T-helper 1 cell (primary cell): Measurements from ENCODE around the gene PTPRQ.
"Not testable (repeated sequence)": the region's sequence is repeated elsewhere in the genome, so short reads cannot be mapped to it uniquely, and the experiment has no call there.

Source experiments
- DNase-seq, 5 donors: peaks; one replicate each; pipeline ENCODE4 v3.0.0-alpha.2; 2012 to 2020

Gene PTPRQ

DNA sequence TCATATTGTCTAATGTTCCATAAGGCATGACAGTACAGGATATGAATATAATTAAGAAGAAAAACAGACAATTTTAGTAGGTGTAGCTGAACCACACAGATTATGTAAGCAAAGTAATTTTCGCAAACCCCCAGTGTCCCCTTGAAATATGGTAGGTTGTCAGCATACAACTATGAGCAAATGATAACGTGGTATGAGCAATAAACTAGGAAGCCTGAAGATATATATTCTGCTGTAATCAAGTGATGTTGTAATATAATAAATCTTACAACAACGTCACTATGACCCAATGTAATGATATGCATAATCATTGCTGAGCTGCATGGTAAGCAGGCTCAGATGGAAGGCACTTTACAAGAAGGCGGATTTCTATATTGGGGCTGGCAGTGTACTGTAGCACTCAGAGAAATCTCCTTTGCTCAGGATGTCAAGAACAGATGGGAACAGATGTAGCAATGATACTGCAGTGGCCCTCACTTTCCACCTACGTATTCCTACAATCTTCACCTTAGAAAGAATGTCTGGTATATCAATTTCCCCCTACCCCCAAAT lies 215.6 kb downstream of the PTPRQ start:
- no peak for DNase-seq

DNA sequence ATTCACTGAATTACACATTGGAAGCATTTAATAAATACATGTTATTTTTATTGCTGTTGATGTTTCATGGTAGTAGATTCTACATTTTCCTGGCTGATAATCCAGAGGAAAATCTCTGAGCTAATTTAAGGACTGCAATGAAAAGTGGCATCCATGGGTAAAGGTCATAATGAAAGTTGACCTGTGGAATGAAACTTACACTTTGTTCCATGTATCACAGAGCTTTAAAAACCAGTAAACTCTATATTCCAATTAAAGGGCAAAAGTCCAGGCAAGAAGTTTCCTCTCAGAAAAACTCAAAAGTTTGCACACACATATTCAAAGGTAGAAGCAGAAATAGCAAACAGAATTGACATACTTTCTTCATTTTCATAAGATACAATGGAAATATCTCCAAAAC lies 218.6 kb downstream of the PTPRQ start:
- DNase-seq = no peak

DNA sequence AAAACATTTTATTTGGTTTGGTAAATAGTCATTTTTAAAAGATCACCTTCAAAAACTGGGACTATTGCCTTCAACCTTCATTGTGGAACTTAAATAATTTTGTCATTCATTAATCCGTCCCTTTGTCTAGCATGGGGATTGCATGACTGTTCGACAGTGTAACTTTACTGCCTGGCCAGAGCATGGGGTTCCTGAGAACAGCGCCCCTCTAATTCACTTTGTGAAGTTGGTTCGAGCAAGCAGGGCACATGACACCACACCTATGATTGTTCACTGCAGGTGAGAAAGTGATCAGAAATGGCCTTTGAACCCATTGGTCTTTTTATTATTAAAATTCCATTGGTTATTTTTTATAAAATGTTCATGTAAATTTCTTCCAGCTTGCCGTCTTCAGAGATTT lies 226.2 kb downstream of the PTPRQ start:
- no peak for DNase-seq

DNA sequence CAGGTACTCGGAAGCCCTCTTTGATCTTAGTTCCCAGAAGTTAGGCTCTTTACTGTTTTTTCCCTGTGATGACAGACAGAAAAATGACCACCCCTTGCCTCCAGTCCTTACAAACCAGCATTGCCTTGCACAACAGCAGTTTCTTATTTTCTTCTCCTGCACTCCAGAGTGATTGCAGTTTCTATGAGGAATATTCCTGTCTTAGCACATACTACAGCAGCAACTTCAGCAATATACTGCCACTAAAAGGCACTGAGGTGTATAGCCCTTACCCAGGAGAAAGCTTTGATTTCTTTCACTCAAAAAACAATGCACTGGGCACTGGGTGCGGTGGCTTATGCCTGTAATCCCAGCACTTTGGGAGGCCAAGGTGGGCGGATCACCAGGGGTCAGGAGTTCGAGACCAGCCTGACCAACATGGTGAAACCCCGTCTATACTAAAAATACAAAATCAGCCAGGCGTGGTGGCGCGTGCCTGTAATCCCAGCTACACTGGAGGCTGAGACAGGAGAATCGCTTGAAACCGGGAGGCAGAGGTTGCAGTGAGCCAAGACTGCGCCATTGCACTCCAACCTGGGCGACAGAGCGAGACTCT lies 232.1 kb downstream of the PTPRQ start:
- not testable (repeated sequence) for DNase-seq

DNA sequence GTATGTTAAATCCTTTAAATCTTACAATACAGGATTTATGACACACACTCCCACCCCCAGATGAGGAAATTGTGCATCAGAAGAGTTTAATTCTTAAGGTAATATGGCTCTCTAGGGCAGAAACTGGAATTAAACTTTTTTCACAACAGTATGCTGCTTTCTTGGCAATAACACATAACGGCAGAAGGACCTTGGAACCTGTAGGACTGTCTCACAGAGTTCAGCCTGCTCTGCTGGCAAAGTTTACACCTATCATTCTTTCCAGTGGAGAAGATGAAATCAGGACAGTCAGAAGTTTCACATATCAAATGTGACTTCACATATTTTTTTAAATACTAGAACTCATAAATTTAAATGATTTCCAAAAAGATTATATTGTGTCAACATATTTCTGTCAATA lies 232.8 kb downstream of the PTPRQ start:
- no peak for DNase-seq

DNA sequence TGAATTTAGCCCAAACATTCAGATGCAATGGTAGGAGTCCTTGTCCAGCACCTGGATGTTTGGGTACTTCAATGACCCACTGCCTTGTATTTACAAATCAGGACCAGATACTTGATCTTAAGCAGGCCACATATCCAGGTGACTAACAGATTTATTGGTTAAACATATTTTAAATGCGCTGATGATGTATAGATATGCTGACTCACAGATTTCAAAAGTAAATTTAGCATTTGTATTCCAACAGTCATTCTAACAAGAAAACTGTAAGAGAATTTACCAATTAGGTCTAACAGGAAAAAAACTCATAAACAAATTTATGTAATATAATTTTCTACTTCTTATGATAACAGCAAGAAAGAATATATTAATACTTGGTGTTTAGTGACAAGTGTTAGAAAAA lies 234.0 kb downstream of the PTPRQ start:
- DNase-seq = no peak

DNA sequence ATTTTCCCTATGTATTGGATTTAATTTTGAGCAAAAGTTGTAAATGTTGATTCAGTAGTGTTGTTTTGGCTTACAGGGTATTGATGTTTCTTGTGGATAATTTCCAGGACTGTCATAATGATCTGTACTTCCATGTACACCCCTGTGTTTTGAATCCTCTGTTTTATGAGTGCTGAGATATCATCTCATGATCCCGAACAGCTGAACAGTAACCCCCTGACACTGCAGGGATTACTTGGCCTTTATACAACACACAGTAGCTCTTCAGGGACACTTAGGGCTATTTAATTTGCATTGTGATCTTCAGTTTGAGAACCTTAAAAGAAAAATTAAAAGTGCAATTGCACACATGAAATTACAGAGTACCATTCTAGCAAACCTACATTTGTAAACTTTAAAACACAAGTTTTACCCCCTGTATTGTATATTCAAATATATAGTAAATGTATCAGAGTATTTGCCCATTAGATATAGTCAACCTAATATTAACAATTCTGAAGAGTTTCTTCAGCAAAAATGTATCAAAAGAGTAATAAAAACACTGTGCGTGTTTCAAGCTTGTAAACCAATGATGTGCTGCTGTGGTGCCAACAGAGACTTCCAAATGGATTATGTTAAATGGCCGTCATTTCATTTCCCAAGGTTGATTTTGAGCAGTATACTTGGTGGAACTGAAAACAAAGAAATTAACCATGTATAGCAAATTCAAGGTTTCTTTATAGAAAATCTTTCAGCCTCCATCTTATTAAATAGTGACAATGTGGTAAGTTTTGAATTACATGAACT lies 235.5 kb downstream of the PTPRQ start:
- DNase-seq = no peak

DNA sequence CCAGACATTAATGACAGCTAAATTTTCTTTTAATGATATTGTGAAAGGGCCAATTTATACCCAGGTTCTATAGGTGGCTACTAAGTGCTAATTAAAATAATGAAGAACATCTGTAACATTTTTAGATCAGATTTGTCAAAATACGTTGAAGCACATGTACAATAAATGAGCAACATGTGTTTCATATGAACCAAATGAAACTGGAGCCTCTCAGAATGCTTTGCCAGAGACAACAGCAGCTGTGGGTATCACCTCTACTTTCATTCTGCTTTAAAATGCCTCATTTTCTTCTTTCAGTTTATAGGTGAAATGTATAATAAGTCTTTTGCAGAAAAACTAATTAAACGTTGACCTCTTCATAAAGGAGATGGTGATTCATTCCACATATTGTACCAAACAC lies 237.3 kb downstream of the PTPRQ start:
- DNase-seq = no peak

DNA sequence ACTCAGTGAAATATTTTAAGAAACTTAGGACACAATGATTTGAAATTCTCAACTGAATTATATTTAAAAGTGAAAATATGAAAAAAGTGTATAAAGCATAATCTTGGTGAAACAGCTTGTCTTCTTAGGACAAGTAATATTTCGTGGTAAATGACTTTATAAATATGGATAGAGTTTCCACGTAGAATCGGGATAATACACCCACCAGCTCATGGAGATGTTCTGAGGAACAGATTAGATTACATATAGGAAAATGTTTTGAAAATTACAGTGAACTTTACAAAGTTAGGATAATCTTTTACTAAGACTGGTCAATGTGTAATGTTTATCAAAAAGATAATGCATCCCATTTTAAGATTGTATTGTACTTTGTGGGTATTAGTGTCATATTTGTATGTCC lies 237.8 kb downstream of the PTPRQ start:
- no peak for DNase-seq

DNA sequence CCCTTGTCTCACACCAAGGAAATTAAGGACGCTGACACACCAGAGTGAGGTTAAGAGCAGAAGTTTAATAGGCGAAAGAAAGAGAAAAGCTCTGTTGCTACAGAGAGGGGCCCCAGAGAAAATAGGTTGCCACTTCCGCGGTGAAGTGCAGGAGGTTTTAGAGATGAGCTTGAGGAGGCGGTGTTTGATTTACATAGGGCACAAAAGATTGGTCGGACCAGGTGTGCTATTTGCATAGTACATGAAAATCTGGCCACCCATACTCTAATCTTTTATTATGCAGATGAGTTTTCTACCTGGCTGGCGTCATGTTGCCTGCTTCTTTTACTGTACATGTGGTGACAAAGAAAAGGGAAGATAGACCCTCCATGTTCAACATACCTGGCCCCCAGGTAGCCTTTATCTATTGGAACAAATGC lies 240.1 kb downstream of the PTPRQ start:
- DNase-seq = no peak

DNA sequence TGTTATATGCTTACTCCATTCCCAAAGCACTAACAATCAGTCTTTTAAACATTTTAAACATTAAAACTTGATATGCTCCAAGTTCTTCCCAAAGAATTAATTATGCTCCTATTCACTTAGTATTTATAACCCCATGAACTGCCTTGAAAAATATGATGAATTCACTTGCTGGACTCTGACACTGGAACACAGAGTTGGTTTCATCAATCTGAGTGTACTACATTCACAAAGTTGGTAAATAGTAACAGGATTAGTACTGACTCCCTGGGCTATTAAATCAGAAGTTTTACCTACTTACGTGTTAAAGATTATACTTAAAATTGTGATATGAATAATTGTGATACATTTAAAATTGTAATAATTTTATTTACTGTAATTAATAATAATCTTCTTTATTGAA lies 246.1 kb downstream of the PTPRQ start:
- no peak for DNase-seq

DNA sequence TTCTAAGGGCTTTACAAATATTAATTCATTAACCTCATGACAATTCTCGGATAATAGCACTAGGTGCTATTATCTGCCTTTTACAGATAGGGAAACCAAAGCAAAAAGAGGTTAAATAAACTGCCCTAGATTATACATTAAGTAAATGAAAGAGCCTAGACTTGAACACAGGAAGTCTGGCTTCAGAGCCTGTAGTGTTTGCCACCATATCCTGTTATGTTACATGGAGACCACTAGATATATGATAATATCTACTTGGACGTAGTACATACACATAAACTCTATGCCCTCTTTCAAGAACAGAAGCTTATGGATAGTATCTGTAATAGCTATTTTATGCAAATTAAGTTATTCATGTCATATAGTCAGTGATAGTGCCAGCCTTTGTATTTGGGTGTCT lies 246.5 kb downstream of the PTPRQ start:
- no peak for DNase-seq

DNA sequence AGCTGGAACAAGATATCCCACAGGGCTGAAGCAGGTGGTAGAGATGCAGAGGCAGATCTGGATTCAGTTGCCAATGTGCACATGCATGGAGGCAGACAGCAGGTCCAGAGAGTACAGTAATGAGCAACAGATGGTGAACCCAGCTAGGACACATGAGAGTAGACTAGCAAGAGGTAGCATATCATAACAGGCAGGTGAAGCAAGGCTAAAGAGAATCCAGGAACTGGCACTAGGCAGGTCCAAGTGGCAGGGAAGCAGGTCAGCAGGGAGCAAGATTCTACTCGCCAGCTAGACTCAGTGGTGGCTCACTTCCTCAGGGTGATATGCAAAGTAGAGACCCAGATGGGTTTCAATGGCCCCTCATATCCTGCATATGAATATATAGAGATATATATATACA lies 248.1 kb downstream of the PTPRQ start:
- DNase-seq = no peak

DNA sequence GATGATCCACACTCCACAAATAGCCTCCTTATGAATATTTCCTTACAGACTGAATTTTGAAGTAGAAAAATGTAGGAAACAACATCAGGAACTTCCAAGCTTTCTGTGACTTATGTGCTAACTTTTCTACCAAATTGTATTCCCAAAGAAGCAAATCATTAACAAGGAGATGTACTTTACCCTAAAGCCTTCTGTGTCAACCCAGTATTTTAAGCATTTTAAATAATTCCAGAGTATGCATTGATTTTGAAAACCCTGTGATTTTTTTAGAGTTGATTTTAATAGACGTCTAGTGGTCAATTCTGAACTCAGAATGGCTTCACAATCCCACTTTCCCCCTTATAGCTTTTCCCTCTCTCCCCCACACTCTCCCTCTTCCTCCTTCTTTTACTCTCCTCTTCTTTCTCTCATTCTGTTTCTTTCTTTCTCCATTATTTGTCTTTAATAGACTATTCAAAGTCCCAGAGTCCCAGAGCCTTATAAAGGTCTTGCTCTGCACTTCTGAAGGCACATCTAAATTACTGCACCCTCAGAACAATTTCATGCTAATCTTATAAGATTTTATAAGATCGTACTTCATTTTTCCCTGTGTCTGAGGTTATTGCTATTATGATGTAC lies 253.3 kb downstream of the PTPRQ start:
- no peak for DNase-seq

DNA sequence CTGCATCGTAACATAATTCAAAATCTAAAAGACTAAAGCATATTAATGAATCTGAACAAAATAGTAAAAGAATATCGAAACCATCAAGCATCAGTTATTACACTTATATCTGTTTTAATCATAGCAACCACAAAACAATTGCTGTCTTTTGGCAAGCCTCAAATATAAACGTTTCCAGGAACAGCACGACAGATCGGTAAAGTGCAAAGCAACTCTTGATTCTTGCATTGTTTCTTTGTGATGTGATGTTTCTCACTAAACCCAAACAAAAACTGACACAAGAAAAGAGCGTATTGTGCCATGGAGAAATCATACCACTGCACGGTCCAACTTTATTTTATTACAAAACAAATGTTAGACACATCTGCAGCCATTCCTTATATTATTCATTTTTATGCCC lies 254.2 kb downstream of the PTPRQ start:
- DNase-seq = no peak

DNA sequence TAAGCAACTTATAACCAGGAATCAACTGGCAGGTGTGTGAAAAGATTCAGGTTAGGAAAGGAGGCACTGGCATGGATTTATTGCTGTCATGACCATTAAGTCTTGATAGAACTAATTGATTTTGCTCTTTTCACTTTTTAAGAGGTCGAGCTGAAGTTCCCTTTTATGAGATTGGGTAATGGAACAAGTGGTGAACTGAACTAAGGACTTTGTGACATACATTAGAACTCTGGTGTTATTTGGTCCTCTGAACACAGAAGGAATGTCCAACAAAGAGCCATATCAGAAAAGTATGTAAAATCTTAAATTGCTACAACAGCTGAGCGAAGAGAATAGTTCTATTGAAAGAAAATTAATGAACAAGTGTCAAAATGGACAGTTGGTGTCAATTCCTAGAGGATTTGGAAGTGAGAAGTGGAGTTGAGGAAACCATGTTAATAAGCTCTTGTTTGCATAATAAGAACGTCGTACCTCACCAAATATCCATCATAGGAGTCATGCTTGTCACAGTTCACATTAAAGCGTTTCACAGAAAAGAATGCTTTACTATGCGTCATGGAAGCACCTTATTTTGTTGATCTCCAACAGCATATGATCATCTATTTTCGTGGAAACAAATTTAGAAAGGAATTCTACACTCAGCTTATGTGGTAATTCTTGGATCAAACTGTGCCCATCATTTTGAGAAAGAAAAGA lies 255.0 kb downstream of the PTPRQ start:
- no peak for DNase-seq

DNA sequence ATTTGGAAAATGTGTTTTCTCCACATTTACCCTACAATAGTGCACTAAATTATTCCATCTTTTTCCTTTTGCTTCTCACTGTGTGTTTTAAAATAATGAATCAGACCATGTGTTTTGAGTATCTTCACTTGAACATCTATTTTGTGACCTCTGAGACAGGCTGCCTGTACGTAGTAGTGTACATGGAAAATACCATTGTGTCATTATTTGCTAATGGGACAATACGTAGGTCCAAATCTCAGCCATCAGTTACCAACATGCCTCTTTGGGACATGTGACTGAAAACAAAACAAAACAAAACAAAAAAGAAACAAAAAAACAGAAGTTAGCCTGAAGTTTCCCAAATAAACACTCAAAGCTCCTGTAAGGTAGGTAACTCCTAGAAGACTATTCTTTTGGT lies 256.3 kb downstream of the PTPRQ start:
- no peak for DNase-seq

DNA sequence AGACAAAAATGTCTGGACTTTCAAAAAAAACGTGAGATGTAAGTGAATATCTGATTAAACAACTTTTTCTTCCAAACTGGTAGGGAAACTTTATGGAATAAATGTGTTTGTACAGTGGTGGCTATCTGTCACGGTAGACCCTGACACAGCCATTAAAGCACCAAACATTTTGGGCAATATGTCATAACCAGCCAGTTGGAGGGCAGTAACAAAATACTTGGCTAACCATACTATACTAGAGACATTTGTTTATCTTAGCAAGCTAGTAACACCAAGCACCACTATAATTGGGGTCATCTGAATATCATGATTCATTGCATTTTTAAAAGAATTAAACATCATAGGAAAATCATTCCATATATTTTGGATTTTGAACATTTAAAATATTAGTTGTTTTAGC lies 257.4 kb downstream of the PTPRQ start:
- DNase-seq = no peak

DNA sequence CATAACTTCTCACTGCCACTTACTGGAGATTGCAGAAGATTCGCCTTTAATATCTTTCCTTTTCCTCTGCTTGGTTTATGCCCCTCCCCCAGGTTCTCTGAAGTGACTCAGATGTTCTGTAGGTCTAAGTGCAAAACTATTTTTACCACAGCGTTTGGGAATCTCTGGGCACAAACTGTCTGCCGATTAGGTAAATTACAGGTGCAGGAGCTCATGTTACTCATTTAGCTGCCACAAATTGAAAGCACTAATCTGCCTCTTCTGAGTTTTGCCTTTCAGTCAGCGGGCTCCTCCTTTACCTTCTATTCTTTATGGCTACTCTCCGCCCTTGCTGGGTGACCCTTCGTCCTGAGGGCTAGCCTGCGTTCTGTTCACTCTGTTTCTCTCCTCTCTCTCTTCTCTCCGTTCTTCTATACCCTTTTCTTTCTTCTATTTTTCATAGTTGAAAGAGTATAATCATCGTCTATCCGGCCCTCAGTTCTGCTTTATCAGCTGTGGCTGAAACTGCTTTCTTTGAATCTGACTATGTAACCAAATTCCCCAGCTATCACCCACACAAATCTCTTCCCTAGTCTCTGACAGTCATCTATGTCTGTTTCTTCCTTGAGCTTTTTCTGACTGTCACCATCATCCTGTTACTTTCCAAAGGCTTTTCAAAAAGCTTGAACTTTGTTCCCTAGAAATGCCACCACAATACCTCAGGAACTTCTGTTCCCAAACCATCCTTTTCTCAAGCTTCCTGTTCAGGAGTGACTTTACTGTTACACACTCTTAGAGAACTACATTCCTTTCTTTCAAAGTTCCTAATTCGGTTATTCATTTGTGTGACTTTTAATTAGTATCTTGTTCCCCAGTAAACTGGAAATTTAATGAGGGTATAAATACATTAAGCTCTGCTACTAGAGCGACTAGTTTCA lies 259.1 kb downstream of the PTPRQ start:
- no peak for DNase-seq

DNA sequence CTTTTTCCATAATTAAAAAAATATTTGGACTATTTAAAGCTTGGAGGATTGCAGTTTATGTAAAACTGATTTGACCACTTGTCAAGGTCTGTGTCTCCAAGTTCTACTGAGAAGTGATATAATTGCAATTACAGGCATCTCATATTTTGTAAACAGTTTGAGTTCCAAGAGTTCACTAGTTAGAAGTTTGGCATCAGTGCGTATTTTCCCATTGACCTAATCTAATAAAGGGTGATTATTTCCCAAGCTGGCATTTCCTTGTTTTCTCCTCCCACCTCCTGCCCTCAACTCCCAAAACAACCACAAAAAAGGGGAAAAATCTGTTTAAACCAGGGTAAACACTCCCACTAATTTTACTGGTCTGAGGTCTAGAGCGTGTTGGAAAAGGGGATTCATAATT lies 260.4 kb downstream of the PTPRQ start:
- DNase-seq = no peak

DNA sequence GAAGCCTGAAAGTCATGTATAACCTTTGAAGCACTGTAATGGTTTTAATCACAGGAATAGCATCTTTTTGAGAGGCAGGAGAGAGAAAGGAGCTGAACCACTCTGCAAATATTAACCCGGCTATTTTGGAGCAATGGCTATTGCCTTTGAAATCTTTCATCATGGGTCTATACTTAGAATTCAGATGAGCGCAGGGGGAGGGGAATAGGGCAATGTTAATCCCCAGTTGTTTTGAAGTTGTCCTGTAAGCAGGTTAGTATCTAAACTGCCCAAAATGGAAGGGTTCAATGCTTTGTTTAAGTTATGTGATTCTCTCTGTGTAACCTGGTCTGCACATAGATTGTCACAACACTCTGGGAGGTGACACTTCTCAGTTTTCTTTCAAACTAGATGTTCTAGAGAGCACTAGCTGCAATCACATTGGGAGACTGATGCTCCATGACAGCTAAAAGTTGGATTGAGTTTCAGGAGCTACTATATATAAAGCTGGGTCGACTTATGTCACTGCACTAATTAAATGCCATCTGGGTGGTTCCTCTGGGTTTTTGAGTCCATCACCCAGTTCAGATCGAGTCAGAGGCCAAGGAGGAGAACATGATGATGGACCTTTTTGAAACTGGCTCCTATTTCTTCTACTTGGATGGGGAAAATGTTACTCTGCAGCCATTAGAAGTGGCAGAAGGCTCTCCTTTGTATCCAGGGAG lies 263.2 kb downstream of the PTPRQ start, which contains the start of gene MYF6:
MYF6 (plus strand) TSS at position 509 of the 704 bp plus-strand sequence; CDS start at position 595, 86 bp downstream.
- DNase-seq = no peak
